Activated CD8-positive, alpha-beta T cell treated with anti-CD3 and anti-CD28 coated beads, Interleukin-2, amount 10 ng/mL, durations not matched to agents 7 days and 5 days (primary cell): Measurements from ENCODE around the gene MAP4K3. TPM values are rescaled to one million over a fixed set of nuclear protein-coding genes. Genes with fewer than 3 reads are reported as not detected.

Experiments used
- ATAC-seq: fragments of 150-1000 bp; cut with Tn5 transposase; one replicate; pipeline ENCODE4 v1.10.0; 2021; ENCODE audit warnings: moderate library complexity
- CTCF ChIA-PET: fragments of 350-600 bp; sonication (Branson Sonifier 250); formaldehyde crosslinking; loops from one replicate; lab custom pipeline; 2021; ENCODE audit warnings: antibody characterized with exemption; lab: Charles Lee
- POLR2A ChIA-PET: fragments of 350-600 bp; sonication (Branson Sonifier 250); formaldehyde crosslinking; loops from one replicate; lab custom pipeline; 2021; ENCODE audit warnings: antibody characterized with exemption; lab: Charles Lee
- DNase-seq: peaks from one replicate; pipeline ENCODE4 v3.0.0-alpha.2; 2020
- H3K27ac Mint-ChIP-seq: one replicate; pipeline ENCODE4 v1.8.0; 2021; ENCODE audit warnings: mild to moderate bottlenecking, mixed read lengths
- H3K27me3 Mint-ChIP-seq: one replicate; pipeline ENCODE4 v1.8.0; 2021; ENCODE audit warnings: low read depth, mixed read lengths
- H3K36me3 Mint-ChIP-seq: one replicate; pipeline ENCODE4 v1.8.0; 2021; ENCODE audit warnings: low read depth, mixed read lengths
- H3K4me1 Mint-ChIP-seq: one replicate; pipeline ENCODE4 v1.8.0; 2021; ENCODE audit warnings: low read depth, mixed read lengths
- H3K4me3 Mint-ChIP-seq: one replicate; pipeline ENCODE4 v1.8.0; 2021; ENCODE audit warnings: mild to moderate bottlenecking, mixed read lengths
- H3K9me3 Mint-ChIP-seq: one replicate; pipeline ENCODE4 v1.8.0; 2022; ENCODE audit warnings: mixed read lengths; ENCODE audit not compliant: insufficient read depth
- total RNA-seq, 2 experiments: library from RNA; stranded (reverse); gene quantifications; one replicate each; pipeline ENCODE4 v1.2.3, GENCODE V29; 2021

The MAP4K3 gene
- total RNA-seq, 2 experiments from 2014 or later: 5.0 to 6.5 TPM

GRCh38 chr2:39437522-39438296 is 624 bp upstream of the MAP4K3 start:
- Mint-ChIP-seq H3K36me3 (peaks cover 8% of the 10 kb centered on the region), H3K27ac (peak overlapping the region; percentile 35), H3K4me1 (peaks cover 32% of the 10 kb centered on the region), H3K9me3 (peaks cover 6% of the 10 kb centered on the region), H3K27me3 (no peaks in the 10 kb centered on the region), H3K4me3 (peak overlapping the region; percentile 84)
- ATAC-seq (peak; percentile 48), DNase-seq (peak; percentile 61)
- ChIA-PET POLR2A (interaction anchor here (1.4 kb wide), 1 partner anchor 317 kb away, joined by 3 read pairs; the partner anchor contains the start of gene SOS1), CTCF (interaction anchor here (0.9 to 1.2 kb wide), 3 partner anchors 20 to 60 kb away, joined by 3 to 4 read pairs (median 3); no protein-coding TSS in a partner anchor)

GRCh38 chr2:39435741-39436591 is 1.1 kb downstream of the MAP4K3 start:
- CTCF ChIA-PET: interaction anchor here (1.3 kb wide), 1 partner anchor 294 kb away, joined by 3 read pairs; no protein-coding TSS in a partner anchor
- Mint-ChIP-seq H3K4me1 (peaks cover 32% of the 10 kb centered on the region), H3K36me3 (peaks cover 2% of the 10 kb centered on the region), H3K4me3 (peak overlapping the region; percentile 84), H3K9me3 (no peaks in the 10 kb centered on the region), H3K27ac (peak overlapping the region; percentile 77), H3K27me3 (no peaks in the 10 kb centered on the region)
- ATAC-seq (no peak), DNase-seq (peak; percentile 24)
- POLR2A ChIA-PET: no interaction called here

GRCh38 chr2:39435234-39435633 is 1.9 kb downstream of the MAP4K3 start:
- H3K27ac Mint-ChIP-seq: no peak overlapping the region
- no peak for ATAC-seq
- POLR2A ChIA-PET: no interaction called here

GRCh38 chr2:39434233-39434897 is 2.7 kb downstream of the MAP4K3 start:
- H3K27ac Mint-ChIP-seq: no peak overlapping the region
- no peak overlapping the region for H3K4me3 Mint-ChIP-seq
- DNase-seq (no peak), ATAC-seq (no peak)
- ChIA-PET POLR2A (no interaction called here), CTCF (interaction anchor here (1.0 kb wide), 1 partner anchor 57 kb away, joined by 5 read pairs; no protein-coding TSS in a partner anchor)
- no peaks in the 10 kb centered on the region for H3K36me3 Mint-ChIP-seq
- H3K27me3 Mint-ChIP-seq: no peaks in the 10 kb centered on the region
- no peaks in the 10 kb centered on the region for H3K9me3 Mint-ChIP-seq
- peaks cover 26% of the 10 kb centered on the region for H3K4me1 Mint-ChIP-seq

More at GRCh38 chr2:39435234-39435633, 1.9 kb downstream of the MAP4K3 start:
- Mint-ChIP-seq H3K36me3 (no peaks in the 10 kb centered on the region), H3K4me1 (peaks cover 32% of the 10 kb centered on the region), H3K9me3 (no peaks in the 10 kb centered on the region), H3K27me3 (no peaks in the 10 kb centered on the region), H3K4me3 (peak overlapping the region; percentile 84)
- no peak for DNase-seq
- CTCF ChIA-PET: no interaction called here

GRCh38 chr2:39433586-39434195 is 3.4 kb downstream of the MAP4K3 start:
- Mint-ChIP-seq H3K27ac (no peak overlapping the region), H3K27me3 (no peaks in the 10 kb centered on the region), H3K4me3 (no peak overlapping the region), H3K9me3 (no peaks in the 10 kb centered on the region), H3K4me1 (peaks cover 24% of the 10 kb centered on the region), H3K36me3 (no peaks in the 10 kb centered on the region)
- DNase-seq (no peak), ATAC-seq (no peak)
- ChIA-PET CTCF (interaction anchor here (1.0 to 1.7 kb wide), 2 partner anchors 54 to 56 kb away, joined by 5 to 9 read pairs; no protein-coding TSS in a partner anchor), POLR2A (no interaction called here)

GRCh38 chr2:39432701-39433100 is 4.4 kb downstream of the MAP4K3 start:
- no peak overlapping the region for H3K27ac Mint-ChIP-seq
- ChIA-PET CTCF (interaction anchor here (1.3 to 1.7 kb wide), 2 partner anchors 21 to 53 kb away, joined by 4 to 9 read pairs; no protein-coding TSS in a partner anchor), POLR2A (no interaction called here)
- ATAC-seq (no peak), DNase-seq (no peak)
- peaks cover 18% of the 10 kb centered on the region for H3K4me1 Mint-ChIP-seq
- no peaks in the 10 kb centered on the region for H3K27me3 Mint-ChIP-seq
- no peaks in the 10 kb centered on the region for H3K9me3 Mint-ChIP-seq
- H3K36me3 Mint-ChIP-seq: no peaks in the 10 kb centered on the region
- no peak overlapping the region for H3K4me3 Mint-ChIP-seq

GRCh38 chr2:39431592-39432316 is 5.3 kb downstream of the MAP4K3 start:
- CTCF ChIA-PET: interaction anchor here (0.7 to 1.3 kb wide), 3 partner anchors 12 to 20 kb away, joined by 3 to 4 read pairs (median 4); no protein-coding TSS in a partner anchor

GRCh38 chr2:39429746-39430145 is 7.3 kb downstream of the MAP4K3 start:
- Mint-ChIP-seq H3K4me1 (peaks cover 3% of the 10 kb centered on the region), H3K4me3 (no peak overlapping the region), H3K9me3 (no peaks in the 10 kb centered on the region), H3K36me3 (no peaks in the 10 kb centered on the region), H3K27ac (no peak overlapping the region), H3K27me3 (no peaks in the 10 kb centered on the region)
- no peak for ATAC-seq
- ChIA-PET POLR2A (no interaction called here), CTCF (no interaction called here)
- DNase-seq: no peak

More at GRCh38 chr2:39431592-39432316, 5.3 kb downstream of the MAP4K3 start:
- POLR2A ChIA-PET: no interaction called here
- Mint-ChIP-seq H3K4me1 (peaks cover 17% of the 10 kb centered on the region), H3K27me3 (no peaks in the 10 kb centered on the region), H3K4me3 (no peak overlapping the region), H3K36me3 (no peaks in the 10 kb centered on the region), H3K9me3 (no peaks in the 10 kb centered on the region), H3K27ac (no peak overlapping the region)
- no peak for DNase-seq
- no peak for ATAC-seq

GRCh38 chr2:39424951-39425350 is 12.1 kb downstream of the MAP4K3 start:
- Mint-ChIP-seq H3K9me3 (no peaks in the 10 kb centered on the region), H3K27me3 (no peaks in the 10 kb centered on the region), H3K27ac (no peak overlapping the region), H3K4me3 (no peak overlapping the region), H3K36me3 (no peaks in the 10 kb centered on the region), H3K4me1 (peaks cover 8% of the 10 kb centered on the region)
- DNase-seq: no peak
- ChIA-PET POLR2A (no interaction called here), CTCF (no interaction called here)
- no peak for ATAC-seq

- ChIA-PET POLR2A (interaction anchor here (0.5 kb wide), 1 partner anchor 13 kb away, joined by 3 read pairs; no protein-coding TSS in a partner anchor), CTCF (no interaction called here)
- Mint-ChIP-seq H3K27ac (no peak overlapping the region), H3K27me3 (no peaks in the 10 kb centered on the region), H3K4me3 (no peak overlapping the region), H3K9me3 (no peaks in the 10 kb centered on the region), H3K36me3 (no peaks in the 10 kb centered on the region), H3K4me1 (peaks cover 8% of the 10 kb centered on the region)
- DNase-seq (no peak), ATAC-seq (no peak)
Measured at GRCh38 chr2:39422700-39423099, 14.4 kb downstream of the MAP4K3 start.
